GM13976 (cell line): ENCODE data around the gene ELP1.

Source experiments
- DNase-seq: peaks from one replicate; pipeline ENCODE4 v3.0.0; 2012; ENCODE audit warnings: low spot score
- in situ Hi-C: fragments of 300-500 bp; cut with MboI; formaldehyde crosslinking; loops from one replicate; pipeline ENCODE4 v1.12.0; 2022; ENCODE audit warnings: low sequenced_read_pairs, mixed read lengths, inconsistent platforms; ENCODE audit not compliant: unreplicated experiment
- TF ChIP-seq, protein P1 (sequence below): IDR thresholded peaks from 2 replicates; pipeline ENCODE4 v1.5.1; 2012; ENCODE audit warnings: borderline replicate concordance, mild to moderate bottlenecking; ENCODE audit not compliant: insufficient read depth; ENCODE audit errors: extremely low read depth, missing control alignments, control extremely low read depth

The ELP1 gene

DNA sequence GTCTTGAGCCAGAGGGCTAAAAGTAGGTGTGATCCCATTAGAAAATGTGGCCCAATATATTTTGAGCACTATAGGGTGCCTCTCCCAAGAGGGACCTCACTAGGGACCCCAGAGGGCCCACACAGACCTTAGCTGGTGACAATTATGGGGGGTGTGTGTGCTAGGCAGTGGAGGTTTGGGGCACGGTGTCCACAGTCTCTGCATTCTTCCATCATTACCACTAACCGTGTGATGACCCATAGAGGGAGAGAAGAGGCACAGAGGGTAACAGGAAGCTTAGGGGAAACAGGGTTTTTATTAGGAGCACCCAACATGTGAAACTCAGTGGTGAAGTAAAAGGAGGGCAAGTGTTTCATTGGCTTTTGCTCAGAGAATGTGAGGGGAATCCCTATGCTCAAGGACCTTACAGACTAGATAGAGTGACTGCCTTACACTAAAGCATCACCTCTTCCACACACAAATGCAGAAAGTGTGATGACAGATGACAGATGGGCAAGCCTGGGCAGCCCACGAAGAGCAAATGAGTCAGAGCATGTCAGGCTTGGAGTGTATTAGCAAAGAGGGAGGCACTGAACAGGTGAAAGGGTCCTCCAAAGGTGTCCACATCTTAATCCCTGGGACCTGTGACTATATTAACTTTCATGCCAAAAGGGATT is 74.3 kb downstream of the ELP1 start:
- TF ChIP-seq, protein P1, sequence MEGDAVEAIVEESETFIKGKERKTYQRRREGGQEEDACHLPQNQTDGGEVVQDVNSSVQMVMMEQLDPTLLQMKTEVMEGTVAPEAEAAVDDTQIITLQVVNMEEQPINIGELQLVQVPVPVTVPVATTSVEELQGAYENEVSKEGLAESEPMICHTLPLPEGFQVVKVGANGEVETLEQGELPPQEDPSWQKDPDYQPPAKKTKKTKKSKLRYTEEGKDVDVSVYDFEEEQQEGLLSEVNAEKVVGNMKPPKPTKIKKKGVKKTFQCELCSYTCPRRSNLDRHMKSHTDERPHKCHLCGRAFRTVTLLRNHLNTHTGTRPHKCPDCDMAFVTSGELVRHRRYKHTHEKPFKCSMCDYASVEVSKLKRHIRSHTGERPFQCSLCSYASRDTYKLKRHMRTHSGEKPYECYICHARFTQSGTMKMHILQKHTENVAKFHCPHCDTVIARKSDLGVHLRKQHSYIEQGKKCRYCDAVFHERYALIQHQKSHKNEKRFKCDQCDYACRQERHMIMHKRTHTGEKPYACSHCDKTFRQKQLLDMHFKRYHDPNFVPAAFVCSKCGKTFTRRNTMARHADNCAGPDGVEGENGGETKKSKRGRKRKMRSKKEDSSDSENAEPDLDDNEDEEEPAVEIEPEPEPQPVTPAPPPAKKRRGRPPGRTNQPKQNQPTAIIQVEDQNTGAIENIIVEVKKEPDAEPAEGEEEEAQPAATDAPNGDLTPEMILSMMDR = no peak
- in situ Hi-C loops = no loop called here
- DNase-seq = no peak

DNA sequence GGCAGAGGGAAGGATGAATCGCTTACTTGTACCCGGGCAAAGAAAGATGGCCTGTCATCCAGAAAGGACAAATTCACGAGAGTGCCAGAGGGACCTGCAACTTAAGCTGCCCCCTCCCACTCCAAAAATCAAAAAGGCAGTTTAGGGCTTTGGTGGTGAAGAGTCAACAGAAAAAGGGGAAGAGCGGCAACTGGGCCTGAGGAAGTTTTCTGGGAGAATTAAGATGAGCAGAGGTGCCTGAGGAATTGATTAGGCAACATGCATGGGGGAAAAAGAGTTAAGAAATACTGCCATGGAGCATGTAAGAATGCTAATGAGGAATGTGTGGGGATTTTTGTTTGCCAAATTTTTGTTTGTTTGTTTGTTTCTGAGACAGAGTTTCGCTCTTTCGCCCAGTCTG is 76.4 kb downstream of the ELP1 start:
- in situ Hi-C loops = no loop called here
- TF ChIP-seq, protein P1 = no peak

DNA sequence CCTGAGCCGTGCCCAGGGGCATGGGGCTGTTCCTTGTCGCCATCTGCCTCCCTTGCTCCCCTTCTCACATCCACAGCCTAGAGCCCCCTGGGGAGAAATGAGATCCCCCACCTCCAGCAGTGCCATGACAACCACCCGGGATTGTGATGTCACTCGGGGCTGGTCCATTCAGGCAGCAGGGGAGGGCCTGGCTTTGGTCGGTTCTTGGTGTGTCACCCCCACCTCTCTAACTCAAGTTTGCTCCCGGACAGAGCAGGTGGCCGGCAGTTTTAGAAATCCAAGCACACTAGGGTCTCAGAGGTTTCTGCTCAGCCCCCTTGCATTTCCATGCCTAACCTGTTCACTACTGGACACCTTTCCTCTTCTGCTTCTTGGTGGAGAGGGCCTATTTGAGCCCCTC is 78.0 kb downstream of the ELP1 start, which contains the start of gene ACTL7B:
TSS of gene ACTL7B (minus strand) at position 99 of the 400 bp plus-strand sequence. CDS start at position 43, 56 bp downstream.
- in situ Hi-C loops = no loop called here
- no peak for DNase-seq
- TF ChIP-seq, protein P1 = no peak

More for the DNA sequence above, 76.4 kb downstream of the ELP1 start:
- DNase-seq = no peak

DNA sequence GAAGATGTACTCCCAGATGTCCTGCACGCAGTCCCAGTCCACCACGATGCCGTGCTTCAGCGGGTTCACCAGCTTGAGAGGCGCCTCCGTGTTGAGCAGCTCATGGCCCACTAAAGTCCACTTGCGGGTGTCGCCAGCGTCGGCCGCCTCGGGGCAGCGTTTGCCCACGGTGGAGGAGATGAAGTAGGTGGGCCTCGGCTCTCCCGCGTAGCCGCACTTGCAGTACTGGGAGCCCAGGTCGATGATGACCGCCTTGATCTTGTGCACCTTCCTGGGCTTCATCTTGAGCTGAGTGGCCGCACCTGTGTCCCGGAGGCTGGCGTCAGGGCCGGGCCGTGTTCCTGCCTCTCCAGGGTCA is 78.4 kb downstream of the ELP1 start:
- no peak for DNase-seq
- in situ Hi-C loops = no loop called here
- TF ChIP-seq, protein P1 = no peak

DNA sequence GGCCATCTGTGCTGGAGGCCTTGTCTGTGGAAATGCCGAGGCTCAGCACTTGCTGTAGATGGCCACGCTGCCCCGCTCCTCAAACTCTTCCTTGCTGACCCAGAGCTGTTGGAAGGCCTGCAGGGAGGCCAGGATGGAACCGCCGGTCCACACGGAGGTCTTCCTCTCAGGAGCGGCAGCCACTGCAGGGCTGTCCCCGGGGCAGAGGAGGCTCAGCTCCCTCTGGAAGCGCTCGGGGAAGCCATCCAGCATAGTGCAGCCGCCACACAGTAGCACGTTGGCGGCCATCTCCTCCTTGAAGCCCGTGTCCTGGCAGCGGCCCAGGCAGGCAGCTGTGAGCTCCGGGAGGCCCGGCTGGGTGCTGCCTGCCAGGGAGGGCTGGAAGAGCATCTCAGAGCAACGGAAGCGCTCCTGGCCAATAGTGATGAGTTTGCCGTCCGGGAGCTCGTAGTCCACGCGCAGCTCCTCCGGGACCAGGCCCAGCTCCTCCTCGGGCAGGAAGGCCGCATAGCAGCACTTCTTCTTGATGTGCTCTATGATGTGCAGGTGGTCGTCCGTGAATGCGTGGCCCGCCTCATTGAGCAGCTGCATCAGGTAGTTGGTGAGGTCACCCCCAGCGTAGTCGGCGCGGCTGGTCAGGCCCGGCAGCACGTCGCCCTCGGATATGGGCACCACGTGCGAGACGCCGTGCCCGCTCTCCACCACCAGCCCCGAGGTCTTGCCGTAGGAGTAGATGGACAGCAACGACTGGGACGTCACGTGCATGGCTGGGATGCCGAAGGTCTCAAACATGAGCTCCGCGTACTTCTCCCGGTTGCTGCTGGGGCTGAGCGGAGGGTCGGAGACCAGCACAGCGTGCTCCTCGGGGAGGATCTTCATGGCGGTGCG is 79.0 kb downstream of the ELP1 start:
- no peak for DNase-seq
- in situ Hi-C loops = no loop called here
- TF ChIP-seq, protein P1 = no peak

DNA sequence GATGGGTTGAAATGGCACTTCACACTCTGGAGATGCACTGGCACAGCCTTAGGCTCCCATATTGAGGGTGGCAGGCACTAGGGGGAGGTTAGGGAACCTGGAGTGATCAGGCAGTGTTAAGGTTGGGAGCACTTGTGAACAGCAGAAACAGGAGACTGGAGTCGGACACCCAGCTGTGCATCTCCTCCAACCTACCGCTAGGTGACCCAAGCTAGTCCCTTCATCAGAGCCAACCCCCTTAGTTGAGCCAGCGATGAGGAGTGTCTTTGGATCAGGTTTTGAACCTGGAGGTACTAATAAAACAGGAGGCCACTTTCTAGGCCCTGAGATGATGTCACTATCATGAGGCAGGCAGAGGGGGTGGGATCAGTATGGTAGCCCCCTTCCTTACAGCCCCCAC is 79.8 kb downstream of the ELP1 start:
- in situ Hi-C loops = no loop called here
- DNase-seq = no peak
- TF ChIP-seq, protein P1 = no peak
